Measurements from ENCODE around the gene DGKG.

GRCh38 chr3:186121278-186121677 lies 240.8 kb downstream of the DGKG start:
- TF ChIP-seq CTCF (IDR thresholded peaks at IDR 0.05) = no peak
- no peak for TF ChIP-seq POLR2A (IDR thresholded peaks at IDR 0.05)
